GM12892 (cell line): ENCODE results near the gene NFIL3.

Source experiments
- DNase-seq: peaks from one replicate; pipeline ENCODE4 v3.0.0; 2011; ENCODE audit not compliant: insufficient read length
- FAIRE-seq: peaks from 2 replicates; lab custom pipeline; 2011; peaks lifted over from hg19 to GRCh38; lab: Jason Lieb, UNC
- POLR2A ChIP-seq: IDR thresholded peaks from 2 replicates; pipeline ENCODE4 v1.6.1; 2011; ENCODE audit warnings: low read depth, low read length, control low read depth
- POLR2AphosphoS5 ChIP-seq: IDR thresholded peaks from 2 replicates; pipeline ENCODE4 v1.6.1; 2011; ENCODE audit warnings: low read depth, low read length, control low read depth
- TAF1 ChIP-seq: IDR thresholded peaks from 2 replicates; pipeline ENCODE4 v1.6.1; 2011; ENCODE audit warnings: low read depth, mild to moderate bottlenecking, control low read depth, low read length, borderline replicate concordance

Gene NFIL3

GRCh38 chr9:91361291-91362050 is 62.2 kb downstream of the NFIL3 start, which contains the start of gene AUH:
Gene AUH (minus strand): TSS chr9:91361918. CDS start chr9:91361889, 29 bp downstream.
- FAIRE-seq (peak; percentile 91), DNase-seq (peak; percentile 87)
- TF ChIP-seq POLR2A (peak; percentile 51; the same call in 1 of the 2 replicates), TAF1 (peak; percentile 57; the same call in 1 of the 2 replicates), POLR2AphosphoS5 (no peak)

GRCh38 chr9:91360551-91361290 is 62.9 kb downstream of the NFIL3 start:
- FAIRE-seq (peak; percentile 17), DNase-seq (no peak)
- TF ChIP-seq POLR2A: no peak

DNA sequence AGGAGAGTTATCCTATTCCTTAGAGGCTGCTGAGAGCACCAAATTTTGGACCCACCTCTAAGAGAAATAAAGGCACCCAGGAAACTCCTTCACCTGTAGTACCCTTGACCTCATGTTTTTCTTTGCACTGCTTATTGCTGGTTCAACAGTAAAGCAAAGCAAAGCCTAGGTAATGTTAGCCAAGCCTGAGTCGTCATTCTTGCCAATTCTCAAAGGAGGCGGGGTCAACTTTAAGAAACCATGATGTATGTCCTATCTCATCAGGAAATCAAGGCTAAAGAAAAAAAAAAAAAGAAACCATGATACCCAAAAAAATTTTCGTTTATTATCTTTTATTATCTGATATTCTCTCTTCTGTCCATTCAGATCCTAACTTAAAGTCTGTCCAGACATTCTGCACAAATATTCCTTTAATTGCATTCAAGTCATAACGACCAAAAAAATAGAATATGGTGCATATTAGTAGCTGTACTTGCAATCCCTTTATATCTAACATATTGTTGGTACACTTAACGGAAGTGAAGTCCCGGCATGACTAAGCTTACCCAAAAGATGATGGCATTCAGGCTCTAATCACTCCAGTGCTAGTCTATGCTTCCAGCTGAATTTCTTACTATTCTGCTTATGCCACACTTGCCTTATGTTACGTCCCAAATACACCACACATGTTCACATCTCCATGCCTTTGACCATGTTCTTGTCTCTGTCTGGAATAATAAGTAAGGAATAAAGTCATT is 63.7 kb downstream of the NFIL3 start:
- FAIRE-seq: no peak
- DNase-seq: no peak
- TF ChIP-seq POLR2AphosphoS5 (no peak), POLR2A (no peak), TAF1 (no peak)

DNA sequence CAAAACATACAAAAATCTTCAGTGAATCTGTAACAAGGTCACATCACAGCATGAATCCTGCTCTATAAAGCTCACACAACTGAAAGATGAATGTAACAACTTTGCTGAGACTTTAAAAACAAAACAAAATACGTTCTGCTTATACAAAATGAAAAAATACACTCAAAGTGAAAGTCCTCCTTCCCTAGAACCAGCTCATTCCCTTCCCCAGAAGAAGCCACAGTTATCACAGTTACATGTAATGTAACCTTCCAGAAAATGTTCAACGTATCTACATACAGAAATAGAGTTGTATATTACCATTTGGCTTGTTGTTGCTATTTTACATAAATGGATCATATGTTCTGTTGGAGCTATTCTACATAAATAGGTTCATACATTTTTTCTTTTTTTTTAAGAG is 64.5 kb downstream of the NFIL3 start:
- DNase-seq (no peak), FAIRE-seq (peak; percentile 24)
- no peak for TF ChIP-seq POLR2AphosphoS5
